Right atrium auricular region (tissue), 2 donors: ENCODE measurements around the gene SUGP1. TPM values are rescaled to one million over a fixed set of nuclear protein-coding genes. Genes with fewer than 3 reads are reported as not detected.
"Not testable (repeated sequence)": the region's sequence is repeated elsewhere in the genome, so short reads cannot be mapped to it uniquely, and the experiment has no call there.

Experiments used
- DNase-seq: peaks from one replicate; pipeline ENCODE4 v3.0.0-alpha.2; 2019; ENCODE audit warnings: low spot score
- H3K27ac ChIP-seq, 2 donors: fragments of 200-600 bp; sonication (generic); 1 replicate in 1 of 2; 2 replicates in 1 of 2; pipeline ENCODE4 v1.5.1; 2016 to 2019
- H3K27me3 ChIP-seq, 2 donors: fragments of 200-600 bp; sonication (generic); one replicate each; pipeline versions ENCODE4 v1.5.1 to v1.6.0; 2017 to 2019
- H3K36me3 ChIP-seq: fragments of 200-600 bp; sonication (generic); one replicate; pipeline ENCODE4 v1.5.1; 2016
- H3K4me1 ChIP-seq, 2 donors: fragments of 200-600 bp; sonication (generic); one replicate each; pipeline versions ENCODE4 v1.5.1 to v1.6.0; 2017 to 2019
- H3K4me3 ChIP-seq, 2 donors: fragments of 200-600 bp; sonication (generic); 1 replicate in 1 of 2; 2 replicates in 1 of 2; pipeline ENCODE4 v1.5.1; 2017 to 2019; ENCODE audit warnings: mild to moderate bottlenecking in 1 of 2, moderate library complexity in 1 of 2
- H3K9me3 ChIP-seq, 2 donors: fragments of 200-600 bp; sonication (generic); one replicate each; pipeline ENCODE4 v1.5.1; 2019
- CTCF ChIP-seq, 2 donors: fragments of 200-600 bp; sonication (generic); IDR thresholded peaks; one replicate each; pipeline ENCODE4 v1.5.1; 2019; ENCODE audit warnings: antibody characterized with exemption in 2 of 2
- total RNA-seq, 2 donors: library from RNA; depleted of rRNA; stranded (reverse); fragments of >200 nt; gene quantifications; one replicate each; pipeline ENCODE4 v1.1.0, GENCODE V29; 2016

The SUGP1 gene
- total RNA-seq, 2 donors from 2014 or later = 33.7 to 36.6 TPM

- Histone ChIP-seq H3K27ac (no peak overlapping the region), H3K27me3 (no peaks in the 10 kb centered on the region), H3K4me1 (peaks cover 0 to 7% of the 10 kb centered on the region in 2 donors), H3K4me3 (no peak overlapping the region), H3K9me3 (no peaks in the 10 kb centered on the region), H3K36me3 (peaks cover 55% of the 10 kb centered on the region)
- no peak for DNase-seq
- TF ChIP-seq CTCF (IDR thresholded peaks at IDR 0.05) = no peak
Observed at GRCh38 chr19:19356901-19357566, 36.7 kb upstream of the SUGP1 start.

- TF ChIP-seq CTCF (IDR thresholded peaks at IDR 0.05) = no peak
- Histone ChIP-seq H3K9me3 (no peaks in the 10 kb centered on the region), H3K4me1 (peaks cover 0 to 7% of the 10 kb centered on the region in 2 donors), H3K27ac (no peak overlapping the region), H3K27me3 (no peaks in the 10 kb centered on the region), H3K4me3 (no peak overlapping the region), H3K36me3 (peaks cover 61% of the 10 kb centered on the region)
- DNase-seq = no peak
Observed at GRCh38 chr19:19356500-19356899, 36.2 kb upstream of the SUGP1 start.

DNA sequence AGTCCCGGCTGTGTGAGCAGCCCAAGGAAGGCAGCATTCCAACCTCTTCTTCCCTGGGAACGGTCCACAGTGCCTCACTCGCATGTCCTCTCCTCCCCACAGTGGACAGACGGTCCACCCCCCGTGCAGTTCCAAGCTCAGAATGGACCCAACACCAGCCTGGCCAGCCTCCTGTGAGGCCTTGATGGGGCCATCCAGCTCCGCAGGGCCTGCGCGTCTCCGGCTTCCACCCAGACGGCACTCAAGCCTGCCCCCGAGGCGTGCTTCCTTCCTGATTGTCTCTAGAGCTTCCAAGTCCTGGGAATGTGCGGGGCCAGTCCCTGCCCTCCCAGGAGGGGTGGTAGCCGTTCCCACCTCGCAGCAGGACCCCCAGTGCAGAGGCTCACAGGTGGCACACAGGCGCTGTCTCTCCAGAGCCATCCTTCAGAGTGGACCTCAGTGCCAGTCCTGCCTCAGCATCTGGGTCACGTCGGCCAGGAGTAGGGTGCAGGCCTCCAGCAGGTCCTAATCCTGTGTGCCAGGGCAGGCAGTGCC lies 35.4 kb upstream of the SUGP1 start:
- no peak for TF ChIP-seq CTCF (IDR thresholded peaks at IDR 0.05)

GRCh38 chr19:19354932-19355331 lies 34.6 kb upstream of the SUGP1 start:
- no peaks in the 10 kb centered on the region for H3K4me1 ChIP-seq
- no peaks in the 10 kb centered on the region for H3K27me3 ChIP-seq
- no peak overlapping the region for H3K27ac ChIP-seq
- no peak for TF ChIP-seq CTCF (IDR thresholded peaks at IDR 0.05)
- H3K4me3 ChIP-seq = no peak overlapping the region
- peaks cover 73% of the 10 kb centered on the region for H3K36me3 ChIP-seq
- no peak for DNase-seq
- no peaks in the 10 kb centered on the region for H3K9me3 ChIP-seq

More for the DNA sequence above, 35.4 kb upstream of the SUGP1 start:
- Histone ChIP-seq H3K9me3 (no peaks in the 10 kb centered on the region), H3K4me1 (no peaks in the 10 kb centered on the region), H3K36me3 (peaks cover 69% of the 10 kb centered on the region), H3K27me3 (no peaks in the 10 kb centered on the region), H3K27ac (no peak overlapping the region), H3K4me3 (no peak overlapping the region)
- DNase-seq = no peak

- Histone ChIP-seq H3K4me1 (no peaks in the 10 kb centered on the region), H3K4me3 (no peak overlapping the region), H3K9me3 (no peaks in the 10 kb centered on the region), H3K27me3 (no peaks in the 10 kb centered on the region), H3K27ac (no peak overlapping the region), H3K36me3 (peaks cover 80% of the 10 kb centered on the region)
- TF ChIP-seq CTCF (IDR thresholded peaks at IDR 0.05) = no peak
- DNase-seq = no peak
Observed at GRCh38 chr19:19354007-19354406, 33.7 kb upstream of the SUGP1 start.

DNA sequence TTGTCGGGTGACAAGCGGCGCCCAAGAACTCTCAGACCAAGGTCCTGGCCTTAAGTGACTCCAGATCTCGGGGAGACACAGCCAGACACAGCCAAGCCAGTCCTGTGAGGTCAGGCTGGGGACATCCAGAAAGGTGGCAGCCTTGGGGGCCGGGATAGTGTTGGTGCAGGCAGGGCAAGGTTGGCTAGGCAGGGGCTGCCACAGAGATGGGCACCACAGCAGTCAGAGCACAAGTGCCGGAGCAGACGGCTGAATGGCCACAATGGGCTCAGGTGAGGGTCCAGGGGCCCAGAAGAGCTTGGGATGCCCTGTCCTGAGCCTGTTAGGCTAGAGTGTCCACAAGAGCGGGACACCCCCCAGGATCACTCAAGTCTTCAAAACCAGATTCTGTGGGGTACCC lies 32.5 kb upstream of the SUGP1 start:
- Histone ChIP-seq H3K36me3 (peaks cover 92% of the 10 kb centered on the region), H3K9me3 (no peaks in the 10 kb centered on the region), H3K4me1 (no peaks in the 10 kb centered on the region), H3K4me3 (no peak overlapping the region), H3K27ac (no peak overlapping the region), H3K27me3 (no peaks in the 10 kb centered on the region)
- no peak for TF ChIP-seq CTCF (IDR thresholded peaks at IDR 0.05)
- no peak for DNase-seq

- not testable (repeated sequence) for DNase-seq, H3K4me1 ChIP-seq
Observed at GRCh38 chr19:19350756-19351155, 30.4 kb upstream of the SUGP1 start.

More at GRCh38 chr19:19350756-19351155, 30.4 kb upstream of the SUGP1 start:
- H3K36me3 ChIP-seq = peaks cover 94% of the 10 kb centered on the region
- not testable (repeated sequence) for H3K9me3 ChIP-seq, H3K27me3 ChIP-seq, H3K27ac ChIP-seq, H3K4me3 ChIP-seq
